Stromal cell of bone marrow (primary cell): Measurements from ENCODE around the gene ATP2A1.
A peak's percentile ranks its signal among the peaks of the same experiment; 100 is the strongest.
"Not testable (repeated sequence)": the region's sequence is repeated elsewhere in the genome, so short reads cannot be mapped to it uniquely, and the experiment has no call there.

Experiments used
- DNase-seq: peaks from one replicate; pipeline ENCODE4 v3.0.0-alpha.2; 2012; ENCODE audit warnings: low read depth

ATP2A1 gene

DNA sequence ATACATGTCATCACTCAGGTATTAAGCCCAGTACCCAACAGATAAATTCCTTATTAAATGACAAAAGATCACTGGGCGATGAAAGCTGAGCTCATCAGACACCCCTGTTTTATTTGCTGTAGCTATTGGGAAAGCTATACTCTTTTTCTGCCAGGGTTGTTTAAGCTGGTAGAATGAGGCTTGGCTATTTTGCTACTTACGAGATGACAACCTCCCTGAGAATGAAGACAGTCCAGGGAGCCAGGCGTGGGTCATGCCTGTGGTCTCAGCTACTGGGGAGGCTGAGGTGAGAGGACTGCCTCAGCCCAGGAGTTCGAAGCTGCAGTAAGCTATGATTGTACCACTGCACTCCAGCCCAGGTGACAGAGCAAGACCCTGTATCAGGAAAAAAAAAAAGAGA is 19.0 kb upstream of the ATP2A1 start:
- DNase-seq: no peak

DNA sequence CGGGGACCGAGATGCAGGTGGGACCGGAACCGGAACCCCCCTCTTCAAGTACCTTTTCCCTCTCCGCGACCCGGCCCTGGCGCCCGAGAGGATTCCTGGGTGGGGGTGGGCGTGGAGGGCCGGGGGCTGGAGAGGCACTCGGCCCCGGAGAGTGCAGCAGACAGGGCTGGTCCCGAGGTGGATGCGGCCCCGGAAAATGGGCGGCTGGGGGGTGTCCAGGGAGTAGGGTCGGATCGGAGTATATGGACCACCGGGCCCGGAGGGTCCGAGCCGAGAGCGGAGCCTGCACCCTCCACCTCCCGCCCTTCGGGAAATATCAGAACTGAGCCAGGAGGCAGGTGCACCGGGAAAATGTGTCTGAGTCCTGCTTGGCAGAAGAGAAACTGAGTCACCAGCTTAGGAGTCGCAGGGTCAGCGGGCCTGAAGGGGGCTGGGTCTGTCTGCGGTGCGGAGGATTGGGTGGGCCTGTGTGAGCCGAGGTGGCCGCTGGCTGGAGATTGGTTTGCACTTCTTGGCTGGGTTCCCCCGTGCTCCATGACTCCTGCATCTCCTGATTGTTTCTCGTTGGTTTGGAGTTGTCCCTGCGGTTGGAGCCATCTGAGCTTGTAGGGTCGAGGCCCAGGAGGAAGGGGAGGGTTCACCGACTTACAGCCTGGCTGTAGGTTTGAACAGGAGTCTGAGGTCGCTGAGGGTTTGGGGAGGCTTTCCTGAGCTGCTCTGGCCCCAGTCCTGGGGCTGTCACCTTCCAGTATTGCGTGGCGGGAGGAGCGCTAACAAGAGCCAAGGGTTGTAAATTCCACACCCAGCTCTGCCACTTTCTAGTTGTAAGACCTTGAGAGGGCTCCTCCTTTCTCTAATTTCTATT is 14.1 kb upstream of the ATP2A1 start:
- DNase-seq: peak; percentile 38

DNA sequence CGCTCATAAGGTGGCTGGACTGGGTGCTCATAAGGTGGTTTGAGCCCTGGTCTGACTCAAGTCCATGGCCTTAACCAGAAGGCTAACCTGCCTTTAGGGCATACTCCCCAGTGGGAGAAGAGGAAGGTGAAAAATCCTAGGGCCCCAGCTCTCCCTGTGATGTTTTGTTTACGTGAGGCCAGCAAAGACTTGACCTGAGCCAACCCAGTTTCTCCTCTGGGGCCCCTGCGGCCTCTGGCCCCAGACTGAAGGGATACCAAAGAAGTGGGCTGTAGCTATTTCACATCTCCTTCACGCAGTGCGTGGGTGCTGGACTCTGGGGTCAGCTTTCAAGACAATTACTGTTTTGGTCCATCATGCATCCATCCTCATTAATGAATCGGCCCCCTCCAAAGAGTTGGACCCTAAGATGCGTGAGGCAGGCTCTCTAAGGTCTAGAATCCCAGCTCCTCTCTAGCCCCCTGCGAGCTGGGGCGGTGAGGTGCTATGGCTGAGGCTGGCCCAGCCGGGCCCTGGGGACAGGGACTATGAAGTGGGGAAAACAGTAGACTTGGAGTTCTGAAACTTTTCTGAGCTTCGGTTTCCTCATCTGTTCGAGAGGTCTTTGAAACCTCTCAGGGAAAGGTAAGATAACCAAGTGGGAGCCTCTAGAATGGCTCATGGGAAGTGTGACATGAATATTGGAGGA is 13.1 kb upstream of the ATP2A1 start:
- no peak for DNase-seq

DNA sequence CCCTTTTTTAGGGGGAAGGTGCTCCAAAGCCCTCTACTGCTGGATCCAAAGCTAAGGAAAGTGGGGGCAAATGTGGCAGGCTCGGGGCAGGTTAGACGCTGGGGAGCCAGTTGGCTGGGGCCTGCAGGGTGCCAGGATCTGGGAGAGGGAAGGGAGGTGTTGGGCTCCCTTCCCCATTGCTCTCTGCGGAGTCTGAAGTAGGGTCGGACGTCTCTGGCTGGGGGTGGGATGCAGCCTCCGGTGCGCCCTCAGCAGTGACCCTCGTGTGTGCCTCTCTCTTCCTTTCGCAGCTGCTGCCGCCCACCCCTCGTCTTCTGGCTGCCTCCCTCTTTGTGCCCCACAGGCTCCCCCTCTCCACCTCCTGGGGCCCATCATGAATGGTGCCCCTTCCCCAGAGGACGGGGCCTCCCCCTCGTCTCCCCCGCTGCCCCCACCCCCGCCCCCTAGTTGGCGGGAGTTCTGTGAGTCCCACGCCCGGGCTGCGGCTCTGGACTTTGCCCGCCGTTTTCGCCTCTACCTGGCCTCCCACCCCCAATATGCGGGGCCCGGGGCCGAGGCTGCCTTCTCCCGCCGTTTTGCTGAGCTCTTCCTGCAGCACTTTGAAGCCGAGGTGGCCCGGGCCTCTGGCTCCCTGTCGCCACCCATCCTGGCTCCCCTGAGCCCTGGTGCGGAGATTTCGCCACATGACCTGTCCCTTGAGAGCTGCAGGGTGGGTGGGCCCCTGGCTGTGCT is 12.4 kb upstream of the ATP2A1 start:
- no peak for DNase-seq

DNA sequence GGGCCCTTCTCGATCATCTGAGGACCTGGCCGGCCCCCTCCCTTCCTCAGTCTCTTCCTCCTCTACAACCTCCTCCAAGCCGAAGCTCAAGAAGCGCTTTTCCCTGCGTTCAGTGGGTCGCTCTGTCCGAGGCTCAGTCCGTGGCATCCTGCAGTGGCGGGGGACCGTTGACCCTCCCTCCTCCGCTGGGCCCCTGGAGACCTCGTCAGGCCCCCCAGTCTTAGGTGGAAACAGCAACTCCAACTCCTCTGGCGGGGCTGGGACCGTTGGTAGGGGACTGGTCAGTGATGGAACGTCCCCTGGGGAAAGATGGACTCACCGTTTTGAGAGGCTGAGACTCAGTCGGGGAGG is 11.9 kb upstream of the ATP2A1 start:
- no peak for DNase-seq

DNA sequence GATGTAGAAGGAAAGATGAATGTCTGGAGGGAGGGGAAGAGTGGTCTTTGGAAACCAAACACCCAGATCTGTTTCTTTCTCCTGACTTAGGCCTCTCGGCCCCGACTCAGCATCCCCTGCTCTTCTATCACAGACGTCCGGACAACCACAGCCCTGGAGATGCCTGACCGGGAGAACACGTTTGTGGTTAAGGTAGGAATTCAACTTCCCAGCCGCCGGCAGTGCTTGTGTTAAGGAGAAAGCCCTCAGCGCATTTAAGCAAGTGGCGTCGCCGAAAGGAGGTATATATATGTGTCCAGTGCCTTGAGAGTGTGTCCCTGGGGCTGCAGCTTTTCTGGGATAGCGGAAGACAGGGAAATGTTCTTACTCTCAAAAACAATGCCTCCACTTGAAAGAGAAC is 11.0 kb upstream of the ATP2A1 start:
- no peak for DNase-seq

DNA sequence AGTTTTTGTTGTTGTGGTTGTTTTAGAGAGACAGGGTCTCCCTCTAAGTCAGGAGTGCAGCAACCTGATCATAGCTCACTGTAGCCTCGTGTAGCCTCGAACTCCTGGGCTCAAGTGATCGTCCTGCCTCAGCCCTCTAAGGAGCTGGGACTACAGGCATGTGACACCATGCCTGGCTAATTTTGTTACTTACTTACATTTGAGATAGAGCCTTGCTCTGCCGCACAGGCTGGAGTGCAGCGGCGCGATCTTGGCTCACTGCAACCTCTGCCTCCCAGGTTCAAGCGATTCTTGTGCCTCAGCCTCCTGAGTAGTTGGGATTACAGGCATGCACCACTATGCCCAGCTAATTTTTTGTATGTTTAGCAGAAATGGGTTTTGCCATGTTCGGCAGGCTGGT is 10.6 kb upstream of the ATP2A1 start:
- DNase-seq: not testable (repeated sequence)

DNA sequence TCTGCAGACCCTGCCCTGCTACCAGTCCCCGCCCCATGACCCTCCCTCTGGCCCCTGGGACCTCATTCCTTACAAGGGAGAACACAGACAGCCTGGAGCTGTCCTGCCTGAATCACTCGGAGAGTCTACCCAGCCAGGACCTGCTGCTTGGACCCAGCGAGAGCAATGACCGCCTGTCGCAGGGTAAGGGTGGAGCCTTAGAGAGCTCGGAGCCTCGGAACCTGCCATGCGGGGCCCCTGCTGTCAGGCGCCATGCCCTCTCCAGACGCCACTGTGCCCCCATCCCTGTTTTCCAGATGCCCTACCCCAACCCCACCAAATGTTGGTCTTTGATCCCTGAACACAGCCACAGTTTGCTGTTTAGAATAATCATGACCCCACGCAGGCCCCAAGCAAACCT is 9.1 kb upstream of the ATP2A1 start:
- DNase-seq: no peak

DNA sequence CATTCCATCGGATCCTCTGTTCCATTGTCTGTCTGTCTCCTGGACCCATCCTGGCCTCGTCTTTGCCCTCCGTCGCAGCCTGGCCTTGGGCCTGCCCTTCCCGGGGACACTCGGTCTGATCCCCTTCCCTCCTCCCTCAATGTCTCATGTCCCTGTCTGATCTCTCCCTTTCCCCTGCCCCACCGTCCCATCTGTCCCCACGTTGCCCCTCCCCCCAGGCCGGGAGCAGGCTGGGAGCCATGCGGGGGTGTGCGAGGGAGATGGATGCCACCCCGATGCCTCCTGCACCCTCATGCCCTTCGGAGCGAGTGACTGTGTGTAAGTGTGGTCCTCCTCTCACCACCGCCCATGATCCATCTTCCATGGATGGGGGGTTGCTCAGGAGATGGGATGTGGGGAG is 5.3 kb upstream of the ATP2A1 start:
- DNase-seq: no peak

DNA sequence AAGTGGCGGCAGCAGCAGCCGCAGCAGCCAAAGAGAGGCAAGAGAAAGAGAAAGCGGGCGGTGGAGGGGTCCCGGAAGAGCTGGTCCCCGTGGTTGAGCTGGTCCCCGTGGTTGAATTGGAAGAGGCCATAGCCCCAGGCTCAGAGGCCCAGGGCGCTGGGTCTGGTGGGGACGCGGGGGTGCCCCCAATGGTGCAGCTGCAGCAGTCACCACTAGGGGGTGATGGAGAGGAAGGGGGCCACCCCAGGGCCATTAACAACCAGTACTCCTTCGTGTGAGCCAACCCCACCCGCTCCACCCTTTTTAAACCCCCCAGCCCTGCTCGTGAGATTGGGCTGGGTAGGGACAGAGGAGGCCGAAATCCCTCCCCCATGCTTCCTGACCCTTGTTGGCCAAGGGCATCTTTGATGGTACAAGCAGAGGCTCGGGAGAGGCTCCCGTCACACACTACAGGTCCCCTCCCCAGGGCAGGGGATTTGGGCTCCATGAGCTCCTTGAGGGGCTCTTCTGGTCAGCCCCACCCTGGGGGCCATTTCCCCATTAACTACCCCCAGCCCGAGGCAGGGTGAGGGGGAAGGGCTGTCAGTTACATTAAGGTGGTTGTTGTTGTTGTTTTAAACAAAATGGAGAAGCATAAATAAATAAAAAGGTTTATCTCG is 4.6 kb upstream of the ATP2A1 start:
- no peak for DNase-seq

DNA sequence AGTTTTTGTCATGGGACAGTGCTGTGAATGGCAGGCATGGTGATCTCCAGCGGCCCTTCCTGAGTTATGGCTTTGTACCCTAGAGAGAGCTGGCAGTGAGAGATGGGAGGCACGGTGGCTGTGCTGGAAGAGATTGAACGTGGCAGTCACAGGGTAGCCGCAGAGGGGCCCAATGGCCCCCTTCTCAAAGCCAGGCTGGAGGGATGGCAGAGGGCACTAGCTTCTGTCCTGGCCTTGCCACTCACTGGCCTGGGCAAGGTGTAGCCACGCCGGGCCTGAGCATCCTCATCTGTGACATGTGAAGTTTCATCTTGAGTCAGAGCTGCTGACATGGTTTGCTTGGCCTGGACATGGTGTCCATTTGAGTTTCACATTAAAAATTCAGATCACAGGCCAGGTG is 3.9 kb upstream of the ATP2A1 start:
- no peak for DNase-seq

DNA sequence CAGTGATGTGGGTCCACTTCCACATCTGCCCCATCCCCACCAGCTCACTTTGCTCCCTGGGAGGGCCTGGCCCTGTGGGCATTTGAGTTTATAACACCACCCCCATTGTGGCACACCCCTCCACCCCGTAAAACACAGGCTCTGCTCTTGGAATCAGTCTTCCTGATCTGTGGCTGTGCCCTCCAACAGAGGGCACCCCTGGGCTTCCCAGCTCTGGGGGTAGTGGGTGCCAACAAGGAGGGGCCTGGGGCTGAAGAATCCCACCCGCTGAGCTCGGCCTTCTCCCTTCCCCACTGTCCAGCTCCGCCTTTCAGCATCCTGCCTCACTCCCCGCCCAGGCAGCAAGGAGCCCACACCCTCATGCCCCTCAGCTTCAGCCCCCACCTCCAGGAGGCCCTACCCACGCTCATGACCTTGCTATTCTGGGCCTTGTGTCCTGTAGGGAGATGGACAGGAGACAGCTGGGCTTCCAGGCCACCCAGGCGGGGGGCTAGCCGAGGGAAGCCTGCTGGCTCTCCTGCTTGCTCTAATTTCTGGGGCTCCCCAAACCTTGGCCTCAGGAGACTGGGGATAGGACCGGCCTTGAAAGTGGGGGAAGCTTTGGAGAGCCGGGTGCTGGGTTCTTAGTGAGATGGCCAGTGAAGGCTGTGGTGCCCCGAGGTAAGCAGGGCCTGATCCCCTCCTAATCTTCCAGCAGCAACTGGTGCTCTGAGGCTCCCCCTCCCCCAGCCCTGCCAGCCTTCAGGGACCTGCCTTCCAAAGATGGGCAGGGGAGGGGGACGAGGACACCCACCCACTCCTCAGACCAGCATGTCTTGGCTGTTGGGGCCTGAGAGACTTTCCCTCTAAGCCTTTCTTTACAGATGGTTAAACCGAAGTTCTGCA is 2.9 kb upstream of the ATP2A1 start:
- no peak for DNase-seq

DNA sequence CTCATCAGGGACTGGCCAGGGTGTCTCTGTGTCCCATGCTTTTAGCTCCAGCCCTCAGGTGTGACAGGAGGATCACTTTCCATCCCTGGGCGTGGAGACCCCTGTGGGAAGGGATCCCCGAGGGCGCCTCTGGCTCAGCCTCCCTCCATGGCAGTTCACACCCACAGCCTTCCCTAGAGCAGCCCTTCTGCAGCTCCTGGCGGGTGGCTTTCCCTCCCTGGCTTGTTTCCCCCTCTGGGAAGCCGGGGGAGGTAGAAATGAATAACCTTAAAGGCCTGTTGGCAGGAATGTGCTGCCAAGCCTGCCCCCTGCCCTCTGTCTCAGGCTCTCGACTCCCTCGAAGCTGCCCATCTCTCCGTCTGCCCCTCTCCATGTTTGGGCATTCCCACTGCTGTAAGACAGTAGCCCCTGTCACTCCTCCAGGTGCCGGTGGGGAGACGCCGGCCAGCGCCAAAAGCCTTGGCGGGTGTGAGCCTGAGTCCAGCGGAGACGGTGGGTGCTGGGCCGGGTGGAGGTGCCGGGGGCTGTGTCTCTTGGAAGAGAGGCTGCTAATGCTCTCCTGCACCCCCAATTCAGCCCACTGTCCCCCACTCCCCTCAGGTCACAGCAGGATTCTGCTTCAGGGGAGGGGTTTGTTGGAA is 2.1 kb upstream of the ATP2A1 start:
- no peak for DNase-seq

DNA sequence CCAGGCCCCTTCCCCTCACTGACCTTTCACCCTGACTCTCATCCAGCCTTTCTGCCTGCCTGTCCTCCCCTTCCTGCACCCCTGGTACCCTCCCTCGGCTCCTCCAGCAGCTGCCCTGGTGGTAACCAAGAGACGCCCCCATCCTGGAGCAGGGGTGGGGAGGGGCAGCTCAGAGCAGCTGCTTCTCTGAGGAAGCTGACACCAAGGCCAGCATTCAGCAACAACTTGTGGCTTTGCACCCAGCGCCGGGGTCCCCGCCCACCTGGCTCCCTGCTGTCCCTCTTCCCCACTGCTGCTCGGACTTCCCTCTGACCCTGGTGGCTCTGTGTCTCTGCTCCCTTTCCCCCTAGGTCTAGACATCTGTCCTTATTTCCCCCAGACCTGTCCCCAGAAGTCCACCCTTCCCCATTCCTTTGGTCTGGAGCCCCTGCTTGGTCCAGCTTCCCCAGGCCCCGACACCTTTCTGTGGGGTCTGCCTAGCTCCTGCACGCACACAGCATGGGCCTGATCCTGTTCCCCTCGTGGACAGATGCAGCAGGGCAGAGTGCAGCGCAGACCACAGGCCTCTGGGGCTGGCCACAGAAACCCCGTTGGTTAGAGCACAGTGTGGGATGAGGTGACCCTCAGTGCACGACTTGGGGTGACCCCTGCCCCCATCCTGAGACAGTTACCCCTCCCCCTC is 1.2 kb upstream of the ATP2A1 start:
- no peak for DNase-seq

DNA sequence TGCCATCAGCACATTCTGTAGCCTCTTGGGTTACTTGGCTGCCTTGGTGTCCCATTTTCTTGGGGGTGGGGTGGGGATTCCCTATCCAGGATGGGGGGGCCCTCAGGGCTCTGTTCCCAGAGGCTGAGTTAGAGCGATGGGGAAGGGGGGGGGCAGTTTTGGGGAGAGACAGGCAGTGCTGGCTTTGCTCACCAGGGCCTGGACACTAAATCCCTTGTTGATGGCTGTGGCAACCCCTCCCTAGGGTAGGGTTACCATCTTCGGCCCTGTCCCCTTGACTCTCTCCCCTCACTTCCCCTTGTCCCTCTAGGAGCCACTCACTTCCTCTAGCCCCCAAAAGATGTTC is 660 bp upstream of the ATP2A1 start:
- no peak for DNase-seq

DNA sequence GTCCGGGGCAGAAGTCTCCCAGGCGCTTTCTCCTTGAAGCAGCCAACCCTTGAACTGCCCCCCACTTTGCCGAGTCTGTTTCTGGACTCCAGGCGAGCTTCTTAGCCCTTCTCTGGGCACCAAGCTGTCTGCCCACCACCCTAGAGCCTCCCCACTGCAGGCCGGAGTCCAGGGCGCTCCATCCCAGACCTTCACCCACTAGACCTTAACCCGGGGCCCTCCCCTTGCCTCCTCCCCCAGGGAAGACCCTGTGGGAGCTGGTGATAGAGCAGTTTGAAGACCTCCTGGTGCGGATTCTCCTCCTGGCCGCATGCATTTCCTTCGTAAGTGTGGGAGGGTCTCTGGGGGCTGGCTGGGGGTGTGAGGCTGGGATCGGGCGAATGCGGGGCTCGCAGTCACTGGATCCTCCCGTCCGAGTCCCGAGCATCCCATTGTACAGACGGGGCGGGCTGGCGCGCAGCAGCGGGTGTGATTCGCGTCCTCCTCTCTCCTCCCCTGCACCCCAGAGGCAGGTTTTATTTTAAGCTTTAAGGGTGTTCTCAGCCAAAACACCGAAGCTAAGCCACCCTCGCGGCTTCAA is 1.1 kb downstream of the ATP2A1 start:
- DNase-seq: no peak

DNA sequence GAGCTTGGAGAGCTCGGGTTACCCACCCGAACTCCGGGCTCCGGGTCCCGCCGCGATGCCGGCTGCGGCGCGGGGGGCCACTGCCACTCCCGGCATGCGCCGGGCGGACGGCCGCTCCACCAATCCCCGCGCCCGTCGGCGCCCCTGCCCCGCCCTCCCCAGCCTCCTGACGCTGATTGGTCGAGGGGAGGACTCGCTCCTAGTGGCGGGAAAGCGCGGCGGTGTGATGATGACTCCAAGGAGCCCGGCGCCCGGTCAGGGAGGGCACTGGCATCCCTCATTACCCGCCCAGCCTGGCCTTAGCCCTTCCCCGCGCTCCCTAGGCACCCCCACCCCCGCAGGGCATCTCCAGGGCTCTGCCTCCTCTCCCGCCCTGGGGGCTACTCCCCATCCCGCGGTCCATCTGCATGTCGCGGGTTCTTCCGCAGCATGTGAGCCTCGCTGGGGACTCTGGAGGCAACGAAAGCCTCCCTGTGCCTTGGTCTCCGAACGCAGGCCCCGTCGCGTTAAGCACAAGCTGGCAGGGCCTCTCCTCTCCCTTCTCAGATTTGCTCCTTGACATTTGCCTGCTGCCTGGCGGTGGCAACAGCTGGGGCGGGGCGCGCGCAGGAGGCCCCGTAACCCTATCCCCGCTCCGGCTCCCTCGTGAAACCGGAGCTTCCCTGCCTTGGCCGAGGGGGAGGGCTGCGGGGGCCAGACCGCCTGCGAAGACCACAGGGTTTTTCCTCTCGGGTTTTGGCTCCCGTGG is 1.7 kb downstream of the ATP2A1 start:
- DNase-seq: peak; percentile 76

DNA sequence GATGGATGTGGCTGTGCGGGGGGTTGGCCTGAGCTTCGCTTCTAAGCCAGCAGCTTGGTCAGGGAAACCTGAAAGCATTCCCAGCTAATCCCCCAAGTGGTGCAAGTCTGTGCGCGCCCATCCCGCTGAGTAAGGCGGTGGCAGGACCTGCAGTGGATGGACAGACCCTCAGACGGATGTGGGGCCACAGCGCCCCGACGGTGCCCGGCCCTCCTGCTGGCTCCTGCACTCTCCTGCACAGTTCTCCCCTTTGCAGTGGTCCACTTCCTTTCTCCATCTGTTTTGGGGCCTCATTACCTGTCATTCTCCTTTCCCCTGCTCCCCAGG is 2.3 kb downstream of the ATP2A1 start:
- no peak for DNase-seq

DNA sequence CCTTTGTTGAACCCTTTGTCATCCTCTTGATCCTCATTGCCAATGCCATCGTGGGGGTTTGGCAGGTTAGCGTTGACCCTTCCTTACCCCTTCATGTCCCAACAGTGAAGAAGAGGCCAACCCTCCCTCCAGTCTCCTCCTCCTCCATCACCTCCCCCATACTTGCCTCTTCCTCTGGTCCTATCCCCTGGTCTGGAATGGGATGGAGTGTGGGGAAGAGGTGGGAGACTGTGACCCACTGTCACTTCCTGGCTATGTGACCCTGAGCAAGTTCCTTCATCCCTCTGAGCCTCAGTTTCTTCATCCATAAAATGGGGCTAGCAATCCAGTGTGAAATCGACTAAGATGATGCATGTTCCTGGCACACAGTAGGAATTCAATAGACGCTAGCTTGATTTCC is 2.7 kb downstream of the ATP2A1 start:
- DNase-seq: no peak

DNA sequence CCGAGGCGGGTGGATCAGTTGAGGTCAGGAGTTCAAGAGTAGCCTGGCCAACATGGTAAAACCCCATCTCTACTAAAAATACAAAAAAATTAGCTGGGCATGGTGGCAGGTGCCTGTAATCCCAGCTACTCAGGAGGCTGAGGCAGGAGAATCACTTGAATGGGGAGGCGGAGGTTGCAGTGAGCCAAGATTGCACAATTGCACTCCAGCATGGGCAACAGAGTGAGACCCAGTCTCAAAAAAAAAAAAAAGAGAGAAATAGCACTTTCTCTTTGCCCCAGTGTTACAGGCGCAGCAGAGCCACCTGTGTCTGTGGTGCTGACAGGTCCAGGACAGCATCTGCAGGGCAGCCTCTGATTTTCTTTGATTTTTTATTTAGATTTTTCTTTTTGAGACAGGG is 3.3 kb downstream of the ATP2A1 start:
- not testable (repeated sequence) for DNase-seq
